Lower lobe of right lung (tissue), 2 donors: ENCODE results near the gene PARS2. TPM values are rescaled to one million over a fixed set of nuclear protein-coding genes. Genes with fewer than 3 reads are reported as not detected.

ENCODE experiments used
- ATAC-seq, 2 donors: fragments of 200-7000 bp; cut with Tn5 transposase; one replicate each; pipeline ENCODE4 v1.9.1; 2020 to 2022; ENCODE audit warnings: mild to moderate bottlenecking in 2 of 2, moderate library complexity in 2 of 2
- DNase-seq: peaks from one replicate; pipeline ENCODE4 v3.0.0-alpha.2; 2020
- H3K27ac ChIP-seq: fragments of 200-600 bp; one replicate; pipeline ENCODE4 v1.8.0; 2022
- H3K27me3 ChIP-seq: fragments of 200-600 bp; one replicate; pipeline ENCODE4 v1.8.0; 2022; ENCODE audit warnings: low read depth
- H3K36me3 ChIP-seq: fragments of 200-600 bp; one replicate; pipeline ENCODE4 v1.8.0; 2022; ENCODE audit warnings: mild to moderate bottlenecking
- H3K4me1 ChIP-seq: fragments of 200-600 bp; one replicate; pipeline ENCODE4 v1.8.0; 2022
- H3K4me3 ChIP-seq: fragments of 200-600 bp; one replicate; pipeline ENCODE4 v1.8.0; 2022; ENCODE audit warnings: mild to moderate bottlenecking
- H3K9me3 ChIP-seq: fragments of 200-600 bp; one replicate; pipeline ENCODE4 v1.8.0; 2022
- CTCF ChIP-seq: fragments of 200-600 bp; IDR thresholded peaks from one replicate; pipeline ENCODE4 v1.8.0; 2022; ENCODE audit warnings: antibody characterized with exemption, mild to moderate bottlenecking
- intact Hi-C: fragments of 100-400 bp; cut with DNase I; formaldehyde crosslinking; loops from one replicate; pipeline ENCODE4 v1.11.0; 2022
- total RNA-seq: library from RNA; stranded (reverse); fragmentation: NEBNext Ultra II Directional; extraction: Animal tissue kit (Norgen Biotek cat#: 25700); gene quantifications from one replicate; pipeline ENCODE4 v1.2.1, GENCODE V29; 2021
- donor health status: DM: no; HTN: yes; CAD: no; lungs with severe emphysema.

Gene PARS2
- total RNA-seq, 1 donor from 2014 or later: 3.3 TPM

- DNase-seq (no peak), ATAC-seq (no peak)
- H3K4me3 ChIP-seq: no peak overlapping the region
- intact Hi-C loops: no loop called here
- no peaks in the 10 kb centered on the region for H3K27me3 ChIP-seq
- no peak overlapping the region for H3K27ac ChIP-seq
- H3K36me3 ChIP-seq: no peaks in the 10 kb centered on the region
- TF ChIP-seq CTCF: no peak
- no peaks in the 10 kb centered on the region for H3K9me3 ChIP-seq
- H3K4me1 ChIP-seq: peaks cover 5% of the 10 kb centered on the region
Measured at GRCh38 chr1:54710841-54711240, 53.5 kb downstream of the PARS2 start.

DNA sequence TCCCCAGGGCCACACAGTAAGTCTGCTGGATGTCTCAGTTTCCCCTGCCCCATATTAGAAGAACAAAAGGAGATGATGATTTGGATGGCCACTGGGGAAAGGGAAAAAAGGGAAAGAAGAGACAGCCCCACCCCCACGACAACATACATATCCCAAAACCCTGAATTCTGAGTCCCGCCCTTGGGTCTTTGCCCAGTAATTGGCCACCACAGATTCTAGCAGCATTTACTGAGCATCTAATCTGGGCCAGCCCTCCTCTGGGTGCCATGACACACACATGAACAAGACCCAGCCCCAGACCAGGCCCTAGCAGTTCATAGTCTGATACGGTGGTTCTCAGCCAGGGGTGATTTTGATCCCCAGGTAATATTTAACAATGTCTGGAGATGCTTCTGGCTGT lies 53.9 kb downstream of the PARS2 start:
- ATAC-seq (no peak), DNase-seq (no peak)
- TF ChIP-seq CTCF: no peak
- intact Hi-C loops: no loop called here
- H3K4me3 ChIP-seq: no peak overlapping the region
- no peaks in the 10 kb centered on the region for H3K9me3 ChIP-seq
- no peaks in the 10 kb centered on the region for H3K27me3 ChIP-seq
- H3K36me3 ChIP-seq: no peaks in the 10 kb centered on the region
- peaks cover 5% of the 10 kb centered on the region for H3K4me1 ChIP-seq
- no peak overlapping the region for H3K27ac ChIP-seq

GRCh38 chr1:54709547-54710292 lies 54.6 kb downstream of the PARS2 start:
- Histone ChIP-seq H3K4me3 (no peak overlapping the region), H3K9me3 (no peaks in the 10 kb centered on the region), H3K36me3 (no peaks in the 10 kb centered on the region), H3K27ac (no peak overlapping the region), H3K4me1 (no peaks in the 10 kb centered on the region), H3K27me3 (no peaks in the 10 kb centered on the region)
- DNase-seq (no peak), ATAC-seq (no peak)
- no peak for TF ChIP-seq CTCF
- intact Hi-C loops: no loop called here

DNA sequence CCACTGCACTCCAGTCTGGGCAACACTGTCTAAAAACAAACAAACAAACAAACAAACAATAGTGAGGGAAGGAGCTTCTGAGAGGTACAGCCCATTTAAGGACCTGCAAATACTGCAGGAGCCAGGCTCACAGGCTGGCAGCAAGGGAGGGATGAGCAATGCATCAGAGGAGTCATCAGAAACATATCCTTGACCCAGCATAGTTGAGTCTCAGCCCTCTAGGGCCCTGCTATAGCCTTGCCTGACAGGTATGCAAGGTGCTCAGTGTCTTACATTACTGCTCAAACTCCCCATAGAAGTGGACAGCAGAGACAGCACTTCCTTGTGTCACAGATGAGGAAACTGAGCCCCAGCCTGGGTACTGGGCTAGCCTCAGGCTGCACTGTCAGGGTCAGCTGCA lies 55.9 kb downstream of the PARS2 start:
- H3K4me1 ChIP-seq: no peaks in the 10 kb centered on the region
- no peaks in the 10 kb centered on the region for H3K36me3 ChIP-seq
- intact Hi-C loops: no loop called here
- TF ChIP-seq CTCF: no peak
- H3K9me3 ChIP-seq: no peaks in the 10 kb centered on the region
- DNase-seq (no peak), ATAC-seq (no peak)
- no peak overlapping the region for H3K4me3 ChIP-seq
- H3K27me3 ChIP-seq: no peaks in the 10 kb centered on the region
- no peak overlapping the region for H3K27ac ChIP-seq

Other genes starting within 250 kb of the PARS2 start
- gene ACOT11, start 216.3 kb downstream of the PARS2 start, total RNA-seq: 5.0 TPM
- gene FAM151A, start 141.0 kb downstream of the PARS2 start, total RNA-seq: not detected
- 2.1 TPM for gene MROH7, start 122.7 kb downstream of the PARS2 start, total RNA-seq
- 13.5 TPM for gene TTC4, start 48.7 kb downstream of the PARS2 start, total RNA-seq
- gene TTC22, start 36.8 kb upstream of the PARS2 start, total RNA-seq: 8.4 TPM
- gene DHCR24, start 122.7 kb upstream of the PARS2 start, total RNA-seq: 674 TPM
- 2.7 TPM for gene TMEM61, start 216.1 kb upstream of the PARS2 start, total RNA-seq
- gene BSND, start 234.4 kb upstream of the PARS2 start, total RNA-seq: not detected